Type B pancreatic cell (in vitro differentiated cells): ENCODE data around the gene TMEM179. TPM values are rescaled to one million over a fixed set of nuclear protein-coding genes. Genes with fewer than 3 reads are reported as not detected.

Experiments used
- DNase-seq: peaks from one replicate; pipeline ENCODE4 v3.0.0; 2021; ENCODE audit warnings: mixed read lengths; ENCODE audit not compliant: unreplicated experiment; ENCODE audit errors: extremely low spot score
- H3K27ac Mint-ChIP-seq: 2 replicates; pipeline ENCODE4 v1.8.0; 2021; ENCODE audit warnings: mild to moderate bottlenecking, mixed read lengths
- H3K27me3 Mint-ChIP-seq: 2 replicates; pipeline ENCODE4 v1.8.0; 2021; ENCODE audit warnings: mixed read lengths
- H3K36me3 Mint-ChIP-seq: 2 replicates; pipeline ENCODE4 v1.8.0; 2021; ENCODE audit warnings: mixed read lengths
- H3K4me1 Mint-ChIP-seq: one replicate; pipeline ENCODE4 v1.8.0; 2021; ENCODE audit warnings: mixed read lengths; ENCODE audit not compliant: unreplicated experiment
- H3K4me3 Mint-ChIP-seq: 2 replicates; pipeline ENCODE4 v1.8.0; 2021; ENCODE audit warnings: mild to moderate bottlenecking, mixed read lengths
- H3K9me3 Mint-ChIP-seq: 2 replicates; pipeline ENCODE4 v1.8.0; 2021; ENCODE audit warnings: mixed read lengths
- CTCF ChIP-seq: fragments of 200-600 bp; sonication (generic); conservative IDR thresholded peaks from 2 replicates; pipeline ENCODE4 v1.5.0; 2021; ENCODE audit warnings: antibody characterized with exemption, mild to moderate bottlenecking
- total RNA-seq: library from RNA; stranded (reverse); gene quantifications from 2 replicates; pipeline ENCODE4 v1.2.1, GENCODE V29; 2021; ENCODE audit warnings: low replicate concordance

Gene TMEM179
- total RNA-seq, 1 donor from 2014 or later = 9.0 TPM

DNA sequence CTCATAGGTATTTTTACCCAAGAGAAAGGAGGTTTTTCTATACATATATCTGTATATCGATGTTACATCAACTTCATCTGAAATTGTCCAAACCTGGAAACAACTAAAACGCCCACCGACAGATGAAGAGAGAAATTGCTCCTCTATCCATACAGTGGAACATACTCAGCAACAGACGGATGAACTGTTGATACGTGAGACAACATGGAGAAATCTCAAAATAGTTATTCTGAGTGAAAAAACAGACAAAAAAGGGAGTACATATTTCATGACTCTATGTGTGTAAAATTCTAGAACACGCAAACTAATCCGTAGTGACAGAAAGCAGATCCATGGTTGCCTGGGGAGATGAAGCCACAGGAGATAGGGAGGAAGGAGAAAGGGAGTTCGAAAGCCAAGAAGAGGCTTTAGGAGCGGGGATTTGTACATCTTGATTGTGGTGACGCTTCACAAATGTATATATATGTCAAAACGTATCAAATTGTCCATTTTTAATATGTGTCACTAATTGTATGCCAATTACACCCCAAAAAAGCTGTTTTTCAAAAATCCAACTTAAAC is 62.6 kb downstream of the TMEM179 start:
- H3K4me1 Mint-ChIP-seq = no peaks in the 10 kb centered on the region
- H3K27me3 Mint-ChIP-seq = peaks cover 44% of the 10 kb centered on the region
- H3K36me3 Mint-ChIP-seq = no peaks in the 10 kb centered on the region
- DNase-seq = no peak
- TF ChIP-seq CTCF = no peak
- no peak overlapping the region for H3K27ac Mint-ChIP-seq
- H3K4me3 Mint-ChIP-seq = no peak overlapping the region
- no peaks in the 10 kb centered on the region for H3K9me3 Mint-ChIP-seq

Other genes starting within 250 kb of the TMEM179 start
- not detected in 2 replicates for gene C14orf180, start 25.0 kb downstream of the TMEM179 start, total RNA-seq
- gene INF2, start 84.8 kb upstream of the TMEM179 start, total RNA-seq = 45.6 and 78.9 TPM in 2 replicates
- gene ADSS1, start 119.5 kb upstream of the TMEM179 start, total RNA-seq = 3.2 and 6.9 TPM in 2 replicates
- 65.7 and 90.1 TPM in 2 replicates for gene SIVA1, start 148.4 kb upstream of the TMEM179 start, total RNA-seq
- 102 and 123 TPM in 2 replicates for gene AKT1, start 191.0 kb upstream of the TMEM179 start, total RNA-seq
- 6.6 and 11.5 TPM in 2 replicates for gene ZBTB42, start 196.3 kb upstream of the TMEM179 start, total RNA-seq